ENCODE measurements around the gene WSB2. TPM values are rescaled to one million over a fixed set of nuclear protein-coding genes. Genes with fewer than 3 reads are reported as not detected.

Gene WSB2
- total and polyA plus RNA-seq, 2 donors from 2014 or later, result 48.8 to 72.5 TPM

DNA sequence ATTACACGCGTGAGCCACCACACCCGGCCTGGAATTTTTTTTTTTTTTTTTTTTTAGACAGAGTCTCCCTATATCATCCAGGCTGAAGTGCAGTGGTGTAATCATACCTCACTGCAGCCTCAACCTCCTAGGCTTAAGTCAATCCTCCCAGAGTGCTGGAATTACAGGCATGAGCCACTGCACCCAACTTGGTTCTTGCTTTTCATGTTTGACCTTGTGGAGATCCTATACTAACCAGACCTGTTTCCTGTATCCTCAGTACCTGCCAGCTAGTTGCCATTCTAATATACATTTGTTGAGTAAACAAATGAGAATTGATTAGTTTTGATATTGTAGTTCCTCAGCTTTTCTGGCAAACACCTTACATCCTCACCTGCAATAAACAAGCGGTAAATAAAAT is 46.0 kb upstream of the WSB2 start:
- TF ChIP-seq, protein P1, sequence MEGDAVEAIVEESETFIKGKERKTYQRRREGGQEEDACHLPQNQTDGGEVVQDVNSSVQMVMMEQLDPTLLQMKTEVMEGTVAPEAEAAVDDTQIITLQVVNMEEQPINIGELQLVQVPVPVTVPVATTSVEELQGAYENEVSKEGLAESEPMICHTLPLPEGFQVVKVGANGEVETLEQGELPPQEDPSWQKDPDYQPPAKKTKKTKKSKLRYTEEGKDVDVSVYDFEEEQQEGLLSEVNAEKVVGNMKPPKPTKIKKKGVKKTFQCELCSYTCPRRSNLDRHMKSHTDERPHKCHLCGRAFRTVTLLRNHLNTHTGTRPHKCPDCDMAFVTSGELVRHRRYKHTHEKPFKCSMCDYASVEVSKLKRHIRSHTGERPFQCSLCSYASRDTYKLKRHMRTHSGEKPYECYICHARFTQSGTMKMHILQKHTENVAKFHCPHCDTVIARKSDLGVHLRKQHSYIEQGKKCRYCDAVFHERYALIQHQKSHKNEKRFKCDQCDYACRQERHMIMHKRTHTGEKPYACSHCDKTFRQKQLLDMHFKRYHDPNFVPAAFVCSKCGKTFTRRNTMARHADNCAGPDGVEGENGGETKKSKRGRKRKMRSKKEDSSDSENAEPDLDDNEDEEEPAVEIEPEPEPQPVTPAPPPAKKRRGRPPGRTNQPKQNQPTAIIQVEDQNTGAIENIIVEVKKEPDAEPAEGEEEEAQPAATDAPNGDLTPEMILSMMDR (IDR thresholded peaks at IDR 0.05; ENCODE audit: borderline replicate concordance, extremely low read depth, insufficient read depth), result no peak
- Histone ChIP-seq H3K27me3 (ENCODE audit: control insufficient read depth, insufficient read depth, low read length) (no peaks in the 10 kb centered on the region), H3K27ac (ENCODE audit: low read depth in 2 of 2, low read length in 2 of 2) (no peak overlapping the region), H3K9me3 (ENCODE audit: control insufficient read depth in 2 of 3, insufficient read depth in 1 of 3, low read length in 3 of 3) (no peaks in the 10 kb centered on the region), H3K4me1 (ENCODE audit: control insufficient read depth in 2 of 3, insufficient read depth in 2 of 3, low read depth in 1 of 3, low read length in 3 of 3) (peaks cover 0 to 2% (median 0%) of the 10 kb centered on the region in 3 donors), H3K9ac (ENCODE audit: low read length in 3 of 3) (no peak overlapping the region), H3K4me3 (ENCODE audit: low read length in 3 of 3) (no peak overlapping the region), H3K36me3 (ENCODE audit: control insufficient read depth in 2 of 3, insufficient read depth in 3 of 3, low read length in 3 of 3) (no peaks in the 10 kb centered on the region)
- no peak for FAIRE-seq
- no peak for DNase-seq
- intact Hi-C loops (cut with DNase I), result no loop called here

DNA sequence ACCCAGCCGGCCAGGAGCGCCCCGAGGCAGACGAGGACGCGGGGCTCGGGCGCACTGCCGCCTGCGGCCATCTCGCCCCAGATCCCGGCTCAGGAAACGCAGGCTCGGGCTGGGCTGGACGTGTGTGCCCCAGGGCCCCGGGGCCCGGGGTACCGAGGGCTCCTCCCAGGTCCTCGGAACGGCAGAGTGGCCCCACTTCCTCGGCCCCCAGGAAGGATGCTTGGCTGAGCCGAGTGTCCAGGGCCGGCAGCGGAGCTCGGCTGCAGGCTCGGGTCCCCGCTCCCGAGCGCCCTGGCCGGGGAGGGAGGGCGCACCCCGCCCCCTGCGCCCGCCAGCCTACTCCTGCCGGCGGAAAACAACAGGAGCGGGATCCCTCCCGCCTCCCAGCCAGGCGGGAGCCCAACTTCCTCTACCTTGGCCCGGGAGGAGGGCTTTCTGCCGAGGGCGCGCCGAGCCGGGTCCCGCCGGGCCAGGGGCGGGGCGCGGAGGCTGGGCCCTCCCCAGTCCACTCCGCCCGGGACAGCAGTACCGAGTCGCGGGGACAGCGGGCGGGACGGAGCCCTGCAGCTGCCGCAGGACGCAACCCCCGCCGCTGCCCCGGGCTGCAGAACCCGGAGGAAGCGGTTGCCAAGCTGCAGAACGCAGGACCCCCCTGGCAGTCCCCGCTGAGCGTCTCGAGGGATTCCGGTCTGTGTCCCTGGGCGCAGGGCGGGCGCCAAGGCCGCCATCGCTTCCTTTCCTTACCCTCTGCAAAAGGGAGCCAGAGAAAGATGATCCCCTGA is 42.8 kb upstream of the WSB2 start, which contains the start of gene VSIG10:
TSS of gene VSIG10 (minus strand) at position 411 of the 782 bp plus-strand sequence. CDS start at position 71, 340 bp downstream.
- peak within 1 kb of the TSS; percentile 44 to 67 (median 64) for H3K9ac ChIP-seq (ENCODE audit: low read length in 3 of 3)
- H3K4me1 ChIP-seq (ENCODE audit: control insufficient read depth in 2 of 3, insufficient read depth in 2 of 3, low read depth in 1 of 3, low read length in 3 of 3), result peaks cover 0 to 2% (median 0%) of the 10 kb centered on the region in 3 donors
- peak within 1 kb of the TSS; percentile 32 to 59 for H3K27ac ChIP-seq (ENCODE audit: low read depth in 2 of 2, low read length in 2 of 2)
- intact Hi-C loops (cut with DNase I), result no loop called here
- FAIRE-seq (no peak), DNase-seq (peak; percentile 75 to 87 (median 79))
- H3K36me3 ChIP-seq (ENCODE audit: control insufficient read depth in 2 of 3, insufficient read depth in 3 of 3, low read length in 3 of 3), result no peaks in the 10 kb centered on the region
- no peaks in the 10 kb centered on the region for H3K9me3 ChIP-seq (ENCODE audit: control insufficient read depth in 2 of 3, insufficient read depth in 1 of 3, low read length in 3 of 3)
- TF ChIP-seq, protein P1 (IDR thresholded peaks at IDR 0.05; ENCODE audit: borderline replicate concordance, extremely low read depth, insufficient read depth), result no peak
- H3K4me3 ChIP-seq (ENCODE audit: low read length in 3 of 3), result peak within 1 kb of the TSS; percentile 67 to 76 (median 68)
- no peaks in the 10 kb centered on the region for H3K27me3 ChIP-seq (ENCODE audit: control insufficient read depth, insufficient read depth, low read length)

DNA sequence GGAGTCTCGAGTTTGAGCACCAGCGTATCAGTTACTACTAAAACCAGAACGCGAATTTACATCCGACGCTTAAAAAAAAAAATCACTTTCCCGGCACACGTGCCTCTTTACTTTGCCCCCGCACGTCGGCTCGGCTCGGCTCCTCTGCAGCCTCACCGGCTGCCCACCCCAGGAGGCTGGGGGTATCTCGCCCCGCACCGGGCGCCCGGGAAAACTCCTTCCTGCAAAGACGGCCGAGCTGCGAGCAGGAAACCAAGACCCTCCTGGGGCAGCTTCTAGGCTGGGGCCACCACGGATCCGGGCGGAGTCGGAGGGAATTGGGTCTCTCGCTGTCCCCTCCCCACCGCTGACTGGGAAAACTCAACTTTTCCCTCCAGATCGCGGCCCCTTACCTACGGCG is 42.2 kb upstream of the WSB2 start:
- no peaks in the 10 kb centered on the region for H3K36me3 ChIP-seq (ENCODE audit: control insufficient read depth in 2 of 3, insufficient read depth in 3 of 3, low read length in 3 of 3)
- no peak for FAIRE-seq
- TF ChIP-seq, protein P1 (IDR thresholded peaks at IDR 0.05; ENCODE audit: borderline replicate concordance, extremely low read depth, insufficient read depth), result no peak
- peaks cover 0 to 2% (median 0%) of the 10 kb centered on the region in 3 donors for H3K4me1 ChIP-seq (ENCODE audit: control insufficient read depth in 2 of 3, insufficient read depth in 2 of 3, low read depth in 1 of 3, low read length in 3 of 3)
- peak overlapping the region; percentile 13 to 76 (median 56) for H3K4me3 ChIP-seq (ENCODE audit: low read length in 3 of 3)
- peak overlapping the region; percentile 32 to 59 for H3K27ac ChIP-seq (ENCODE audit: low read depth in 2 of 2, low read length in 2 of 2)
- peak overlapping the region; percentile 2 to 67 (median 58) for H3K9ac ChIP-seq (ENCODE audit: low read length in 3 of 3)
- H3K9me3 ChIP-seq (ENCODE audit: control insufficient read depth in 2 of 3, insufficient read depth in 1 of 3, low read length in 3 of 3), result no peaks in the 10 kb centered on the region
- intact Hi-C loops (cut with DNase I), result no loop called here
- peak; percentile 59 to 82 (median 66) for DNase-seq
- no peaks in the 10 kb centered on the region for H3K27me3 ChIP-seq (ENCODE audit: control insufficient read depth, insufficient read depth, low read length)

Measured in kidney (tissue), 14 donors.